GM18498 (cell line): ENCODE measurements around the gene NOC2L.

ENCODE experiments used
- ATAC-seq: cut with Tn5 transposase; IDR thresholded peaks from one replicate; pipeline ENCODE4 v1.9.1; 2021; ENCODE audit warnings: mild to moderate bottlenecking, moderate library complexity; ENCODE audit not compliant: unreplicated experiment

NOC2L gene

GRCh38 chr1:944341-945325 lies 14.4 kb downstream of the NOC2L start:
- ATAC-seq: no peak

DNA sequence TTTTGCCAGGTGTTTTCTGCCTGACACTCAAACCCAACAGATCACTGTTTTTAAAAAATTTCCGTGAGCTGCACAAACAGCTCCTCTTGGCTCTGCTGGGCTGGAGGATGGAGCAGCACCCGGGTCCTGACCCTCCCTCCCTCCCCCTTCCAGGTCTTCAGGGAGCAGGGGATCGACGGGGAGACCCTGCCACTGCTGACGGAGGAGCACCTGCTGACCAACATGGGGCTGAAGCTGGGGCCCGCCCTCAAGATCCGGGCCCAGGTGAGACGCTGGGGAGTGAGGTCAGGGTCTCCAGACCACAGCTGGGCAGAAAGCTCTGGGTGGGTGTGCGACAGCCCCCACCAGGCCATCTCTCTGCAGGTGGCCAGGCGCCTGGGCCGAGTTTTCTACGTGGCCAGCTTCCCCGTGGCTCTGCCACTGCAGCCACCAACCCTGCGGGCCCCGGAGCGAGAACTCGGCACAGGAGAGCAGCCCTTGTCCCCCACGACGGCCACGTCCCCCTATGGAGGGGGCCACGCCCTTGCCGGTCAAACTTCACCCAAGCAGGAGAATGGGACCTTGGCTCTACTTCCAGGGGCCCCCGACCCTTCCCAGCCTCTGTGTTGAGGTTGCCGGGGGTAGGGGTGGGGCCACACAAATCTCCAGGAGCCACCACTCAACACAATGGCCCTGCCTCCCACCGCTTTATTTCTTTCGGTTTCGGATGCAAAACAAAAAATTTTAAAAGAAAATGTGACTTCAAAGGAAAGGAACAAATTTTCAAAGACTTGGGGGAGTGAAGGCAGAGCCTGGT lies 15.3 kb downstream of the NOC2L start:
- no peak for ATAC-seq

DNA sequence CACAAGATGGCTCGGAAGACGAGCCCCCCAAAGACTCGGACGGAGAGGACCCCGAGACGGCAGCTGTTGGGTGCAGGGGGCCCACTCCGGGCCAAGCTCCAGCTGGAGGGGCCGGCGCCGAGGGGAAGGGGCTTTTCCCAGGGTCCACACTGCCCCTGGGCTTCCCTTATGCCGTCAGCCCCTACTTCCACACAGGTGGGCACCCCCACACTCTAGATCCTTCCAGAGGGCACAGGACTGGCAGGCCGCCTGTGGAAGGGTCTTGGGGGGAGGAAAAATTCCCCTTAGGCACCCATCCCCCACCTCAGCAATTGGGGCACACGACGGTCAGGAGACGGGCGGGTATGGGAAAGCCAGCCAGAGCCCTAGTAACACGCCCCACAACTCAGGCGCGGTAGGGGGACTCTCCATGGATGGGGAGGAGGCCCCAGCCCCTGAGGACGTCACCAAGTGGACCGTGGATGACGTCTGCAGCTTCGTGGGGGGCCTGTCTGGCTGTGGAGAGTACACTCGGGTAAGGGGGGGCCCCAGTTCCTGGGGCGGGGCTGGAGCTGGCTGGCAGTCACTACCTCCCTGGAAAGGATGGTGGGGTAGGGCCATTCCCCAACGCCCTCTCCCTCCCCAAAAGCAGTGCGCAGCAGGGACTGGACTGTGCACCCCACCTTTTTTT lies 16.1 kb downstream of the NOC2L start:
- ATAC-seq: no peak

DNA sequence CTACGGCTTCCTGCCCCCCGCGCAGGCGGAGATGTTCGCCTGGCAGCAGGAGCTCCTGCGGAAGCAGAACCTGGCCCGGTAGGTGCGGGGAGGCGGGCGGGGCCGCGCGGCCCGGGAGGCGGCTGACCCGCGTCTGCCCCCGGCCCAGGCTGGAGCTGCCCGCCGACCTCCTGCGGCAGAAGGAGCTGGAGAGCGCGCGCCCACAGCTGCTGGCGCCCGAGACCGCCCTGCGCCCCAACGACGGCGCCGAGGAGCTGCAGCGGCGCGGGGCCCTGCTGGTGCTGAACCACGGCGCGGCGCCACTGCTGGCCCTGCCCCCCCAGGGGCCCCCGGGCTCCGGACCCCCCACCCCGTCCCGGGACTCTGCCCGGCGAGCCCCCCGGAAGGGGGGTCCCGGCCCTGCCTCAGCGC lies 16.6 kb downstream of the NOC2L start:
- no peak for ATAC-seq

- no peak for ATAC-seq
Observed at GRCh38 chr1:941588-942383, 17.3 kb downstream of the NOC2L start.

GRCh38 chr1:941015-941587 lies 18.0 kb downstream of the NOC2L start:
- no peak for ATAC-seq

GRCh38 chr1:940107-941014 lies 18.7 kb downstream of the NOC2L start:
- ATAC-seq: no peak

- ATAC-seq: no peak
Observed at GRCh38 chr1:939511-940106, 19.4 kb downstream of the NOC2L start.

DNA sequence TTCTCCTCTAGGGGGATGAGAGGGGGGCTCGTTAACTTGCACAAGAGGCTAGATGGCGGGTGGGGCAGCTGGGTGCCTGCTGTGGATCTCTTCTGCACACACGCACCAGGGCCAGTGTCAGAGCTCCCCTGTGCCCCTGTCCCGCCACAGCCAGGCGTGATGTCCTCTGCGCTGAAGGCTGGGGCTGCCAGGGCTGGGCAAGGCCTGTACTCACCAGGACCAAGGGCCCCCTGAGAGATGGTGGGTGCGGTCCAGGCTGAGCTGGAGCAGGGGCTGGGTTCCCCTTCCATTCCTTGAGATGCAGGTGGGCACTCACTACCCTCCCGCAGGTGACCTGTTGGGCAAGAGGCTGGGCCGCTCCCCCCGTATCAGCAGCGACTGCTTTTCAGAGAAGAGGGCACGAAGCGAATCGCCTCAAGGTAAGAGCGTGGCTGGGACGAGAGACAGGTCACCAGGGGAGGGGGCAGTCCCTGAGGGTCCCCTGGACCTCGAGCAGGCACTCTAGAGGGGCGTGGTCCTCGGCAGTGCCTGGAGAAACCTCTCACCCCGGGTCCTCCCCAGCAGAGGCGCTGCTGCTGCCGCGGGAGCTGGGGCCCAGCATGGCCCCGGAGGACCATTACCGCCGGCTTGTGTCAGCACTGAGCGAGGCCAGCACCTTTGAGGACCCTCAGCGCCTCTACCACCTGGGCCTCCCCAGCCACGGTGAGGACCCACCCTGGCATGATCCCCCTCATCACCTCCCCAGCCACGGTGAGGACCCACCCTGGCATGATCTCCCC lies 20.2 kb downstream of the NOC2L start:
- ATAC-seq: no peak

DNA sequence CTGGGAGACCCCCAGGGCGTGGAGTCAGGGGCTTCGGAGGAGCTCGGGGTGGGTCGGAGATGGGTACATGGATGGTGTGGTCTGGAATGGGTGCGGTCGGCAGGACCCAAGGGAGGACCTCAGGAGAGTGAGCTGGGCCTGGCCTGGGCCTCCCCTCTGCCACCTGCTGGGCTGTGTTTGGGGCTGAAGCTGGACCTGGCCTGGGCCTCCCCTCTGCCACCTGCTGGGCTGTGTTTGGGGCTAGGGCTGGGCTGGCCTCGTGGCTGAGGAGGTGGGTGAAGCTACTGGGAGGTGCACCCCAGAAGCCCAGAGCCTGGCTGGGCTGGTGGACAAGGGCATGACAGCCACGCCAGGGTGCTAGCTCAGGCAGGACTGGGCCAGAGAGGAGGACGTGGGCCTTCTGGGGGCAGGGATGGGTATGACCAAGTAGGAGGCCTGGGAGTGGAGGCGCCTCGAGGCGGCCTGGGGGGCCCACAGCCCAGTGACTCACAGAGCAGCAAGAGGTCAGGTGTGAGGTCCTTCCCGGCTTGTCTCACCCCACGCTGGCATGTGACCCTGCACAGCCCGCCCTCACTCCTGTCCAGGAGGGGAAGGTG lies 20.9 kb downstream of the NOC2L start:
- ATAC-seq: no peak

- ATAC-seq: no peak
Observed at GRCh38 chr1:937521-937920, 21.5 kb downstream of the NOC2L start.

- ATAC-seq: no peak
Observed at GRCh38 chr1:936348-937264, 22.4 kb downstream of the NOC2L start.

GRCh38 chr1:935751-936231 lies 23.3 kb downstream of the NOC2L start:
- ATAC-seq: no peak

DNA sequence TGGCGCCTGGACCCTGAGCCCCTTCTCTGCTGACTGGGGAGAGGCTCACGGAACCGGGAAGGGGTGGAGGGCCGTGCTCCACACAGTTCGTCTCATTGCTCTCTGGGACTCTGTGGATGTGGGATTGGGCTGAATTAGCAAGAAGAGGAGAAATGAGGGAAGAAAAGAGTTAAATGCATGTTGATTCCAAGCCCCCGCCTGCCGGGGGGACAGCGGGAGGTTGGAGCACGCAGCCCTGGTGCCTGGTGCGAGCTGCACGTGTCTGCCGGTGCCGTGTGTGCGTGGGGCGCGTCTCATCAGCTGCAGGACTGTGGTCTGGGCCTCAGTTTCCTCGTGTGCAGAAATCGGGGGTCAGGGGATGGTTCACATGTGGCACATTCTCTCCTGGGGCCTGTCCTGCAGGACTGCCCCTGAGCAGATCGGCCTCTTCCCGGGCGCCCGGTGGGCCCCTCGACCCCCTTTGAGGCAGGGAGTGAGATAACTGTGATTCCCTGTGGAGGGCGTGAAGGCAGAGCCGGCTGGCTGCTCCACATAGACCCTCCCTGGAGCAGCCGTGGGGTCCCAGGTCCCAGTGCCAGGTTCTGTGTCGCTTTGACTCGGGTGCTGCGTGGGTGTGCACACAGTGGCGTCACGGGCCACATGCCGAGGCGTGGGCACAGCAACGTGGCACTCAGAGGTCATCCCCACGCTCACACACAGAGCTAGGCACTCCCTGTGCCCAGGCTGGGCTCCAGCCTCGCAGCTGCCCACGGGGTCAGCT lies 23.9 kb downstream of the NOC2L start:
- ATAC-seq: no peak

DNA sequence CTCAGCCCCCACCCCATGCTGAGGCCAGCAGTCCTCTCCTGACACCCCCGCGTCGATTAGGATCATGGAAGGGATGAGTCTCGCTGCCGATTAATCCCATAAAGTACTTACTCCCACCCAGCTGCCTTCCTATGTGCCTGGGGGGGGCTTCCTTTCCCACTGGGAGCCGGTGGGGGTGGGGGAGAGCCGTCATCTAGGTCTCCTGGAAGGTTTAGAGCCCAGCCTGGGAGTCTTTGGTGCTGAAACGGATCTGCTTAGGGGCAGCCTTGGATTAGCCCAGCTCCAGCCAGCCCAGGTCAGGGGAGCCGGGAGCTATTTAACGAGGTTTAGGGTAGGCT lies 25.5 kb downstream of the NOC2L start:
- ATAC-seq: no peak
